Esophagus squamous epithelium (tissue), 5 donors: Measurements from ENCODE around the gene RTL1. TPM values are rescaled to one million over a fixed set of nuclear protein-coding genes. Genes with fewer than 3 reads are reported as not detected.

Experiments
- DNase-seq: peaks from one replicate; lab custom pipeline; 2025; lab: John Stamatoyannopoulos, UW
- H3K27ac ChIP-seq, 4 donors: fragments of 200-600 bp; sonication (generic); one replicate each; pipeline ENCODE4 v1.5.1; 2016 to 2019; ENCODE audit warnings: mild to moderate bottlenecking in 1 of 4
- H3K27me3 ChIP-seq, 4 donors: fragments of 200-600 bp; sonication (generic); 1 replicate in 3 of 4; 2 replicates in 1 of 4; pipeline versions ENCODE4 v1.5.1 to v1.6.0; 2017 to 2021; ENCODE audit warnings: antibody characterized with exemption in 1 of 4
- H3K36me3 ChIP-seq, 3 donors: fragments of 200-600 bp; sonication (generic); one replicate each; pipeline ENCODE4 v1.5.1; 2016 to 2019
- H3K4me1 ChIP-seq, 3 donors: fragments of 200-600 bp; sonication (generic); one replicate each; pipeline ENCODE4 v1.5.1; 2017 to 2019
- H3K4me3 ChIP-seq, 4 donors: fragments of 200-600 bp; sonication (generic); 1 replicate in 3 of 4; 2 replicates in 1 of 4; pipeline ENCODE4 v1.5.1; 2016 to 2019; ENCODE audit warnings: mild to moderate bottlenecking in 2 of 4, moderate library complexity in 1 of 4
- H3K9me3 ChIP-seq, 3 donors: fragments of 200-600 bp; sonication (generic); one replicate each; pipeline ENCODE4 v1.5.1; 2016 to 2019
- CTCF ChIP-seq, 6 experiments: fragments of 450-650 bp in 4 of 6; fragments of 200-600 bp in 2 of 6; sonication (generic) in 2 of 6; IDR thresholded peaks; one replicate each; pipeline ENCODE4 v1.5.1; 2016 to 2019; ENCODE audit warnings: antibody characterized with exemption in 6 of 6, mild to moderate bottlenecking in 4 of 6, moderate library complexity in 4 of 6
- POLR2A ChIP-seq, 4 donors: fragments of 450-650 bp; IDR thresholded peaks; one replicate each; pipeline ENCODE4 v1.6.1; 2017; ENCODE audit warnings: antibody characterized with exemption in 4 of 4, mild to moderate bottlenecking in 4 of 4, moderate library complexity in 3 of 4
- WGBS, 2 donors: methylation state at CpG; one replicate each; pipeline ENCODE4 v1.1.5; 2018; 5-methylcytosine and 5-hydroxymethylcytosine counted together
- intact Hi-C: fragments of 100-400 bp; cut with DNase I; formaldehyde crosslinking; loops from one replicate; pipeline ENCODE4 v1.15.0; 2022
- total RNA-seq, 4 donors: library from RNA; depleted of rRNA; stranded (reverse); fragments of >200 nt; gene quantifications; one replicate each; pipeline ENCODE4 v1.1.0, GENCODE V29; 2016
- donor health status: DM: yes; HTN: yes; CAD: no.

The RTL1 gene
- total RNA-seq, 4 donors from 2014 or later: not detected

GRCh38 chr14:100874051-100874410 is 29.5 kb downstream of the RTL1 start:
- H3K4me3 ChIP-seq: no peak overlapping the region
- peaks cover 0 to 22% (median 0%) of the 10 kb centered on the region in 4 donors for H3K27me3 ChIP-seq
- no peaks in the 10 kb centered on the region for H3K9me3 ChIP-seq
- WGBS, 2 donors: 82 to 92% methylated on average over 2 of the region's 4 CpGs
- DNase-seq: no peak
- TF ChIP-seq CTCF (IDR thresholded peaks at IDR 0.05) (no peak), POLR2A (IDR thresholded peaks at IDR 0.05) (no peak)
- H3K27ac ChIP-seq: no peak overlapping the region
- no peaks in the 10 kb centered on the region for H3K4me1 ChIP-seq
- intact Hi-C loops: no loop called here
- H3K36me3 ChIP-seq: no peaks in the 10 kb centered on the region

- no peak for DNase-seq
- Histone ChIP-seq H3K4me1 (no peaks in the 10 kb centered on the region), H3K9me3 (no peaks in the 10 kb centered on the region), H3K27me3 (peaks cover 0 to 13% (median 0%) of the 10 kb centered on the region in 4 donors), H3K4me3 (no peak overlapping the region), H3K36me3 (no peaks in the 10 kb centered on the region), H3K27ac (no peak overlapping the region)
- intact Hi-C loops: no loop called here
- WGBS, 2 donors: 45 to 57% methylated on average over 3 of the region's 3 CpGs
- TF ChIP-seq POLR2A (IDR thresholded peaks at IDR 0.05): no peak
- TF ChIP-seq CTCF (IDR thresholded peaks at IDR 0.05): no peak
Measured at GRCh38 chr14:100873096-100873482, 30.4 kb downstream of the RTL1 start.

- DNase-seq: no peak
- TF ChIP-seq POLR2A (IDR thresholded peaks at IDR 0.05): no peak
- TF ChIP-seq CTCF (IDR thresholded peaks at IDR 0.05): no peak
- H3K4me1 ChIP-seq: no peaks in the 10 kb centered on the region
- H3K4me3 ChIP-seq: no peak overlapping the region
- intact Hi-C loops: no loop called here
- no peak overlapping the region for H3K27ac ChIP-seq
- H3K9me3 ChIP-seq: no peaks in the 10 kb centered on the region
- peaks cover 0 to 9% (median 0%) of the 10 kb centered on the region in 4 donors for H3K27me3 ChIP-seq
- H3K36me3 ChIP-seq: no peaks in the 10 kb centered on the region
- 72 to 78% methylated on average over 15 of the region's 15 CpGs for WGBS, 2 donors
Measured at GRCh38 chr14:100872259-100873095, 31.0 kb downstream of the RTL1 start.

GRCh38 chr14:100871234-100872186 is 32.0 kb downstream of the RTL1 start:
- 66 to 68% methylated on average over 15 to 16 of the region's 16 CpGs for WGBS, 2 donors
- peaks cover 0 to 9% (median 0%) of the 10 kb centered on the region in 4 donors for H3K27me3 ChIP-seq
- TF ChIP-seq CTCF (IDR thresholded peaks at IDR 0.05): no peak
- H3K4me1 ChIP-seq: no peaks in the 10 kb centered on the region
- no peak for DNase-seq
- no peaks in the 10 kb centered on the region for H3K9me3 ChIP-seq
- intact Hi-C loops: no loop called here
- no peak overlapping the region for H3K27ac ChIP-seq
- no peaks in the 10 kb centered on the region for H3K36me3 ChIP-seq
- H3K4me3 ChIP-seq: no peak overlapping the region
